Activated naive CD8-positive, alpha-beta T cell treated with anti-CD3 and anti-CD28 coated beads, Interleukin-2, amount 50 U/mL, for 16 hours (primary cell): Measurements from ENCODE around the gene WASHC4.
"Not testable (repeated sequence)": the region's sequence is repeated elsewhere in the genome, so short reads cannot be mapped to it uniquely, and the experiment has no call there.

Experiments
- DNase-seq: peaks from one replicate; pipeline ENCODE4 v3.0.0-alpha.2; 2020; ENCODE audit warnings: low read depth, low spot score

Gene WASHC4

DNA sequence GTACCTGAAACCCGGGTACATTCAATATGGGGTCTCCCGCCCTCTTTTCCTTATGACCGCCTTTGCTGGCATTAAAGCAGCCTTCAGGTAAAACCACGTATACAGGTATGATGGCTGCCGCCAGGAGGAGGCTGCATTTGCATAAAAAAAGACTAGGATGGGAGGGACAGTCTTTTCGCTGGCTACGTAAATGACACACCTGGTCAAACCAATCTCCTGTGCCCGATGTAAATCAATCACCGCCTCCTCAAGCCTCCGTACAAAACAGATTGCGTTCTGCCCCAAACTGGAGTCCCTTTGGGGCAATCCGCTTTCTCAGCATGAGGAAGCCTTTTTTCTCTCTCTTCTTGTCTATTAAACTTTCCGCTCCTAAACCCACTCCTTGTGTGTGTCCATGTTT lies 15.2 kb upstream of the WASHC4 start:
- DNase-seq = no peak

DNA sequence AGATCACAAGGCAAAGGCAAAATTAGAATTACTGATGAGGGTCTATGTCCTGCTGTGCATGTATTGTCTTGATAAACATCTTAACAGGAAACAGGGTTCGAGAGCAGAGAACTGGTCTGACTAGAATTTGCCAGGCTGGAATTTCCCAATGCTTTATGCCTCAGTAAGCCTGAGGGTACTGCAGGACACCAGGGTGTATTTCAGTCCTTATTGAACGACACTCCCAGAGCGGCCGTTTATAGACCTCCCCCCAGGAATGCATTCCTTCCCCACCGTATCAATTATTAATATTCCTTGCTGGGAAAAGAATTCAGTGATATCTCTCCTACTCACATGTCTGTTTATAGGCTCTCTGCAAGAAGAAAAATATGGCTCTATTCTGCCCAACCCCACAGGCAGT lies 12.2 kb upstream of the WASHC4 start:
- not testable (repeated sequence) for DNase-seq

DNA sequence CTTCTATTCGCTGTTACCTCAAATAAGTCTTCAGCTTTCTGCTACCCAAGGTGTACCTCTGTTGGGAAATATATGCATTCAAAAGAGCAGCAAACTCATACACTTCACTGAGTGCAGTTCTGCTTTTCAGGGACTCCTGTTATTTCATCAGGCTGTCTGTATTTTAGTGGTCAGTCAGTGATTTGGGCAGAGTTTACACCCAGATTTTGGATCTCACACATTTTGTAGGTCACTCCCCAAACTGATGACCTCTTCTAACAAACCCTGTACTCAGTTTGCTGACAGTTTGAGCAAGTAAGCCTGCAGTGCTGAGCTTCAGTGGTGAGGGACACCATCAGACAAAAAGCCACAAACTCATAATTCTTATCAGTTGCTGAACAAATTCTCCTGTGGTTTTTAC lies 8.2 kb upstream of the WASHC4 start:
- DNase-seq = no peak

DNA sequence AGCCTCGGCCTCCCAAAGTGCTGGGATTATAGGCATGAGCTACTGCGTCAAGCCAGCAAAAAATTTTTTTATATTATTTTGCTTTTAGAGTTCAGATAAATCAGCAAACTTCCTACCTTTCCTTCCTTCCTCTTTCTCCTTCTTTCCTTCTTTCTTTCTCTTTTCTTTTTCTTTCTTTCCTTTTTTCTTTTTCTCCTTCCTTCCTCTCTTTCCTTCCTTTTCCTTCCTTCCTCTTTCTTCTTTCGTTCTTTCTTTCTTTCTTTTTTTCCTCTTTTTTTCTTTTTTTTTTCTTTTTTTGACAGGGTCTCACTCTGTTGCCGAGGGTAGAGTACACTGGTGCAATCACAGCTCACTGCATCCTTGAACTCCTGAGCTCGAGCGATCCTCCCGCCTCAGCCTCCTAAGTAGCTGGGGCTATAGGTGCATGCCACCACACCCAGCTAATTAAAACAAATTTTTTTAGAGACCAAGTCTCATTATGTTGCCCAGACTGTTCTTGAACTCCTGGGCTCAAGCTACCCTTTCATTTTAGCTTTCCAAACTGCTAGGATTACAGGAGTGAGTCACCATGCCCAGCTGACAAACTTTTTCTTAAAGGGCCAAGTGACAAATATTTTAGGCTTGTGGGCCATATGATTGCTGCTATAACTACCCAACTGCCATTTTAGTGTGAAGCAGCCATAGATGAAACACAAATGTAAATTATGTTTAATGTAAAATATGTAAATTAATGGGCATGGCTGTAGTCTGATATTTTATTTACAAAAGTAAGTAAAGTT lies 7.1 kb upstream of the WASHC4 start:
- DNase-seq = no peak

DNA sequence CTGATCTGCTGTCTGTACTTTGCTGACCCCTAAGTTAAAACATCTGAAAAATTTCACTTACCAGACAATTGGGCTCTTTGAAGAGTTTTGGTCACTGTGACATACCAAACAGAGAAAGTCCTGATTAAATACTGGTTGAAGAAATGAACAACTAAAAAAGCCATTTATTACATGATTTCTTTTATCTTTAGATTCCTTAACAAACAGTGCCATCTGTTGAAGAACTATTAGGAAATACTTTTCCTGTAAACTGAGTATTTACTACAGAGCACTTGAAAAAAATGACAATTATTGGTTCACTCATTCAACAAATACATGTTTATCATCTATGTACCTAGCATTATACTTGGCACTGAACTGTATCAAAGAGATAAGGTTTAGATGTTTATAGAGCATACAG lies 6.5 kb upstream of the WASHC4 start:
- DNase-seq = no peak

DNA sequence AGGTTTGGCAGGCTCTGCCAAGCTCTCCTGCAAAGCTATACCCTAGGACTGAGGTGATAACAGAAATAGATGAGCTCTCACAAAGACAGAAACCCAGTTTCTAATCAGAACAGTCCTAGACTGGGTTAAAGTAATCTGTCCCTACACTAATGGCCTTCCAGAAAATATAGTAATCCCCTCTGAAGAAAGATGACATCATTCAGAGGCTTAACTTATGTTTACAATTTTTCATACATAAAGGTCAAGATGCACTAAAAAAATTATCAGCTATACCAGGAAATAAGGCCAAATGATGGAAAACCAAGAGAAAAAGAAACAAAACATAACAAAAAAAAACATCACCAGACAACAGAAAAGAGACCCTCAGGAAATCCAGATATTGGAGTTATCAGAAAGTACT lies 4.9 kb upstream of the WASHC4 start:
- no peak for DNase-seq

DNA sequence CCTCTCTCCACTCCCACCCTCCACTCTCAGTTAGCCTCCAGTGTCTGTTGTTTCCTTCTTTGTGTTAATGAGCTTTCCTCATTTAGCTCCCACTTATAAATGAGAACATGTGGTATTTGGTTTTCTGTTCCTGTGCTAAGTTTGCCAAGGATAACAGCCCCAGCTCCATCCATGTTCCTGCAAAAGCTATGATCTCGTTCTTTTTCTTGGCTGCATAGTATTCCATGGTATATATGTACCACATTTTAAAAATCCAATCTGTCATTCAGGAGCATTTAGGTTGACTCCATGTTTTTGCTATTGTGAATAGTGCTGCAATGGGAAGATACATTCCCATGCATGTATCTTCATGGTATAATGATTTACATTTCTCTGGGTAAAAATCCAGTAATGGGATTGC lies 2.8 kb upstream of the WASHC4 start:
- no peak for DNase-seq

DNA sequence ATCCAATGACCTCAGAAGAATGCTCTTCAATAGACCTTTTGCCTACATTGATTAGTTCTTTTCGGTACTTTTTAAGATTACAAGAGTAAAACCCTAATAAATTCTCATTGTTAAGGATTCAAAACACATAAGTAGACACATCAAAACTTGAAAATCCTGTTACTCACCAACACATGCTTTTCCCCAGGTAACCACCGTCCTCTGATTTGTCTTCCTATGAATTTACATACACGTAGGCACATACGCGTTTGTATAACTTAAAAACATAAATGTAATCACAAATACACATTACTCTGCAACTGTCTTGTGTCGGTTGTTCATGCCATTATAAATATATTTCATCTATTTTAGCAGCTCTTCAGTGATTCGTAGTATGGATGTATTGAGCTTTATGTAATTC lies 910 bp upstream of the WASHC4 start:
- no peak for DNase-seq

DNA sequence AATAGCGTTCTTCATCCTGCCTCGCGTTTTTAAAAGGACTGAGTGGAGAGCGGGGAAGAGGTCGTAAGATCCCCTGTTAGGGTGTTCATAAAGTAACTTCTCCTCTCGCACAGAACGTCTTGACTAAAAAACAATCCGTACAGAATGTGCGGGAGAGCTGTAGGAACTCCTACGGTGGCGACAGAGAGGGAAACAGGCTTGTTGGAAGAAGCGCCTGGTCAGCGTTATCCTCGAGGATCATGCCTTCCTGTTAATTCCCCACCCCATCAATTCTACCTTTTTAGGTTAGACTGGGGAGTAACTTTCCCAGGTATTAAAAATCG lies 399 bp upstream of the WASHC4 start:
- DNase-seq = no peak

DNA sequence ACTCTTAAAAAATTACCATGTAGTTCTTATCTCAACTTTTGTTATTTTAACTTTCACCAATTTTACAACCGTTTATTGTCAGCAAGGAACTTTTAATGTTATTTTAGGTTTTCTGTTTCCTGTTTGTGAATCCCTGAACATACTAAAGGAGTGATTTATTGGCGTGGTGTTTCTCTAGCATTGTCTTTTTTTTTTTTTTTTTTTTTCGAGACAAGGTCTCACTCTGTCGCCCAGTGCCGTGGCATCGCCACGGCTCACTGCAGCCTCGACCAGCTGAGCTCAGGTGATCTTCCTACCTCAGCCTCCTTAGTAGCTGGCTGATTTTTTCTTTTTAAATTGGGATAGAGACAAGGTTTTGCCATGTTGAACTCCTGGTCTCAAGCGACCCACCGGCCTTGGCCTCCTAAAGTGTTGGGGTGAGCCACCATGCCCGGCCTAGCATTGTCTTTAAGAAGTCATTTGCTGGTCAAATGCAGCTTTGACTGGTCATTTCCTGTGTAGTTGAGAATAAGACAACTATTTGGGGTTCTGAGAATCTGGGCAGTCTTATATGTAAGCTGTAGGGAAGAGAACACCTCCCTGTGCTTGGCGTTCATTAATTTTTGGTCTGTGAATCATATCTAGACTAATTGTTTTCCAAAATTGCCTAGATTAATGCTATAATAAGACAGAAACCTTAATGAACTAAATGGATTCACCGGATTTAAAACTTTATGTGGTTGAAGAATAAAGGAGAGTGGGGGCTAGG lies 2.1 kb downstream of the WASHC4 start:
- DNase-seq = no peak

DNA sequence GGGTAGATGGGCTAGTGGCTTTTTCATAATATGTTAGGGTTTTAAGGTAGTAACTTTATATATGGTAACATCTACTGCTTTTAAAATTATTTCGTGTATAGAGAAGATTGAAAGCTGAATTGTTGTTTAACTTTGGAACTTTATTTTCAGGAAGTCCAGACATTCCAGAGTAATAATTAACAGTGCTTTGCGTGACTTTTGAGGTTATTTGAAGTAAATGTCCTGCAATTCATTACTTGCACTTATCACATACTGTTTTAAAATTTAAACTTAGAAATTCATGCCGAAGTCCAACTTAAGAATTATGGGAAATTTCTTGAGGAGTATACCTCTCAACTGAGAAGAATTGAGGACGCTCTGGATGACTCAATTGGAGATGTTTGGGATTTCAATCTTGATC lies 3.3 kb downstream of the WASHC4 start:
- DNase-seq = no peak

DNA sequence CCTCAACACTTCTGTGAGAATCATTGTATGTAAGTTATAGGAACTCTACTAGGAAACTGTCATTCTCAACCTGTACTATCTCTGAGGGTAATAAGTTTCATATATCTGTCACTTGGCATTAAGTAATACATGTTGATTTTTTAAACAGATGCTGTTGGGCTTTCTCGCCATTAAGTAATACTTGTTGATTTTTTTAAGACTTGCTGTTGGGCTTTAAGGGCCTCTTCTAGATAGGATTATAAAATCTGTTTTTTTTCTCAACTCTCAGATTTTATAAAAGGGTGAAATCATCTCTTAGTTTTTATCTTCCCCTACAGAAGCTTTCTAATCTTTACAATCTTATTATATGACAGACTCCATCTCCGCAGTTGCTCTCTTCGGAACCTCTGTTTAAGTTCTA lies 5.6 kb downstream of the WASHC4 start:
- no peak for DNase-seq

DNA sequence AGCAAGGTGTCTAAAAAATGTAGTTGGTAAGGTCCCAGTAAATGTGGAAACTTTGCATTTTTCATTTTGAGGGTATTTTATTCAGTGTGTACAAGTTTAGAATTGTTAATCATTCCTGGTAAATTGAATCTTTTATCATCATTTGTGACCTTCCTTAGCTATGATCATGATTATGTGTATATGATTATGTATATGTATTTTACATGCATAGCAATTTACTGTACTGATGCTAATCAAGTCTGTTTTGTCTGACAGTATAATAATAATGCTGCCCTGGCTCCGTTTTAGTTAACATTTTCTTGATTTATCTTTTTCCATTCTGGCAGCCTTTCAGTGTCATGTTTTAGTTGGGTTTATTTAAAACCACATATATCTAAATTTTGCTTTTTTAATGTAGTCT lies 9.4 kb downstream of the WASHC4 start:
- no peak for DNase-seq

DNA sequence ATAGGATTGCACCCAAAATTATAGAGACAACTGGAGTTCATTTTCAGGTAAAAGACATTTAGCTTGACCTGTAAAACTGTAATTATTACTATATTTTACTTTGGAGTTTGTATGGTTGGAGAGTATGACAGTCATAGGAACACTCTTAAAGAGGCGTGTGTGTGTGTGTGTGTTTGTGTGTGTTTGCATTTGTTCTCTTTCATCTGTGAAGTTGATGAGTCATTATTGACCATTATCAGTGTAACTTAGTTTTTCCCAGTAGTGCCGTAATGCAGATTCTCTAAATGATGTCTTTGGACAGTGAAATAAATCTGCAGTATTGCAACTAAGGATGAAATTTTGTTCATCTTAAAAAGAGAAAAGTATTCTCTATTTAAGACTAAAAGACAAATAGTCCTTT lies 13.0 kb downstream of the WASHC4 start:
- DNase-seq = no peak

DNA sequence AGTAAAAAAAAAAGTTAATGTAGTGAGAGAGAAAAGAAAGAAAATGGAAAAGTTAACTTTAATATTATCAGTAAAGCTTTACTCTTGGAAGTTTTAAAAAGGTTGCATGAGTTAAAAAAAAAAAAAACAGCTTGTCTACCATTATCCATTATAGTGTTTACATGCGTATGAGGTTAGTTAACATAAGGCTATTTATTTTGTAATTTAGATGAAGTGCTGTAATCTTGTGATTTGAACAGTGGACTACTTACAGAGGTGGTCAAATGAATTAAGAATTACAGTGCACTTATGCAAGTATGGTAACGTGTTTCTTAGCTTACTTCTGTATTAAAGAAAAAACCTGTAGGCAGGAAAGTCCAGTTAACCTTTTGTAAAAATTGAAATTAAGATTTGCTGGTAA lies 30.7 kb downstream of the WASHC4 start:
- no peak for DNase-seq

DNA sequence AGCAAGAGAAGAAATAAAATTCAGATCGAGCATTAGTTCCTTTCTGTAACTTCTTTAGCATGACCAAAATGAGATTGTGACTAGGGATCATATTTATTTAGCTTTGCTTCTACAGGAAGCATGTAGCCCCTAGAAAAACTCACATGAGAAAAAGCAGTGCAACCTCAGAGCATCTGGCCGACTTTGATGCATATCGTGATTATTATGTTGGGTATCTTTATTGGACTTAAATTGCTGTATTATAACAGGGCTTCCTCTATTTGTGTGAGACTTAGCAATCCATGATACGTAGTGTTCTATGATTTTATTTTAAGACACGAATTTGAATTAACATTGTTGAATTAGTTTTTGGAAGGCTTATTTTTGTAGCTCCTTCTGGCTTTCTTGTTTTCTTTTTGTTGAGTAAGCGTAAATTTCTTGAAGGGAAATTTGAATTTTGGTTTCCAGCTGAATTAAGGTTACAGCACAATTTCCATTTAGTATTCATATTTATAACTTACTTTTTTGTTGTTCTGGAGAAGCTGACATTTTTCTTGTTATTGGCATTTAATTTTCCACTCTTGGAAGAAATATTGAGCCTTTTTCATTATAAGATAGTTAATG lies 33.9 kb downstream of the WASHC4 start:
- DNase-seq = no peak

DNA sequence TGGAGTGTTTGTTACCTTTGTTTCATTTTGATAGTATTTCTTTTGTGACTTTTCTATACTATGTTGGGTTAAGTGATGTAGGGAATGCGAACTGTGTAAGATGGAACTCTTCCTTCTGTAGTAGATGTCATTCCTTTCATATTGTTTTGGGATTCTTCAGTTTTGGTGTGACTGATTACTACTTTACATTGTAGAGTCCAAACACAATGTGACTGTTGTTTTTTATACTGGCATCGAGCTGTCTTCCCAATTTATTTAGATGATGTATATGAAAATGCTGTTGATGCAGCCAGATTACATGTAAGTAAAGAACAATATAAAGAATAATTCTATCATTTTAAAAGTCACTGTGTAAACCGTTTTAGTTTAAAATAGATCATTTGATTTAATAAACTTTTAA lies 34.7 kb downstream of the WASHC4 start:
- DNase-seq = no peak

DNA sequence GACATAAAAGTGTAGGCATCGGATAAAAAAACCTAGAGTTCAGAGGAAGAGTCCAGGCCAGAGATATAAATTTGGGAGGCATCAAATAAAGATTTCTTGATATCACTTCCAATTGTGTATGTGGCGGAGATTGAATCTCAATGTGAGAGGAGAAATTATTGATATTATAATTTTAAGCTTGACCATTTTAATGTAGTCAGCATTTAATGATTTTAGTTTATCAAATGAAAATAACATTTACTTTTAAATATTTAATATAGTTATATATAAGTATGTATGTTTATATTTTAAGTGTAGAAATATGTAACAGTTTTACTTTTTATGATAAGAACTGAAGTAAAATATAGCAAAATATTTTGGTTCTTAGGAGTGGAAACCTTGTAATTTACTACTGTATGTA lies 48.7 kb downstream of the WASHC4 start:
- no peak for DNase-seq

DNA sequence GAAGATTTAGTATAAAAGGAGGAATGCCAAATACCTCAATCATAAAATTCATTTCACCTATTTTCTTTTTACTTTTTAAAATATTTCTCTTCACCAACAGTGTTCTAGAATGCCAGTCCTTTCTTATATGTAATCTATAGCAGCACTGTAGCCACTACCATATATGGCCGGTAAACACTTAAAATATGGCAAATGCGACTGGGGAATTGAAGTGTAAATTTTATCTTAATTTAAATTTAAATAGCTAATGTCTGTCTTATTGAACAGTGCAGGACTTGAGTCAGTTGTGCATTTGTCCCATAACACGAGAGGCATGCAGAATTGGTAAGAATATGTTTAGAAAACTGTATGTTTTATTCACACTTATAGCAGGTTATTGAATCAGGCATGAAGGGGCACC lies 50.1 kb downstream of the WASHC4 start:
- DNase-seq = no peak

DNA sequence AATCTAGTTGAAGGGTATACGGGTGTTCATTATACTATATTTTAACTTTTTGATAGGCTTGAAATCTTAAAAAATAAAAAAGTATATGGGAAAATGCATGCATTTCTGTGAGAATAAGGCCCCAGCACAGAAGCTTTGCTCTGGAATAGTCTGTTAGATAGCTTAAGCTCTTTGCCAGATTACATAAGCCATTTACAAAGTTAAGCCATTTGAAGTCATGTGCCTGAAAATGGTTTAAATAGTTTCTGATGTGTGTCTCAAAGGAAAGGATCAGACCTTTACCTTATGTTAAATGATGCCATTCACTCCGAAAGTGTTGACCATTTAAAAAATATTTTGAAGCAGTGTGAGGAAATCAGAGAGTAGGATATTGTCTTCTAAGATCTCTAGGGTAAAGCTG lies 51.3 kb downstream of the WASHC4 start:
- no peak for DNase-seq

DNA sequence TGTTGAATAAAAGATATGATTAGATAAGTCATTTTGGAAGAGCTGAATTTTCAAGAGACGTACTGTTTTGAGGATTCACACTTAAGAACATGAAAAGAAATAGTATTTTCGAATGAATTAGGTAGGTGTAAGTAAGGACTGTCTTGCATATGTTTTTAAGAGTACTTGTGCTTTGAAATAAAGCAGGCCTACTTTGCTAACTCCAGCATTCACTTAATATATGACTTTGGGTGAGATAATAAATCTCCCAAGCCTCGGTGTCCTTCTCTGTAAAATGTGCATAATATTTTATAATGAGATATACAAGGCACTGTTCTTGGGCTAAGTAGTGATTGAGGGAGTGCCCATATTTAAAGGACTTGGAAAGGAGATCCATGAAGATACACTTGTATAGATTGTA lies 54.6 kb downstream of the WASHC4 start:
- no peak for DNase-seq

DNA sequence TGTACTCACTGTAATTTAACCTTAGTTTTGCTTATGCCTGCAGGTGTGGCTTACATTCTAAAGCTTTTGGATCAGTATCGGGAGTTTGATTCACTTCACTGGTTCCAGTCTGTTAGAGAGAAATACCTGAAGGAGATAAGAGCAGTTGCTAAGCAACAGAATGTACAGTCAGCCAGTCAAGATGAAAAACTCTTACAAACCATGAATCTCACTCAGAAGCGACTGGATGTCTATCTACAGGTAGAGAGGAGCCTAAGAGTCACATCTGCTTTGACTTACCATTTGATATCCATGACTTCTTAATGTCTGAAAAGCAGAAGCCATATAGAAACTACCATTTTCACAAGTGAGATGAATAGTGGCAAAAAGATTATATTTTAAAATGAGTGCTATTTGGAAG lies 56.5 kb downstream of the WASHC4 start:
- no peak for DNase-seq

DNA sequence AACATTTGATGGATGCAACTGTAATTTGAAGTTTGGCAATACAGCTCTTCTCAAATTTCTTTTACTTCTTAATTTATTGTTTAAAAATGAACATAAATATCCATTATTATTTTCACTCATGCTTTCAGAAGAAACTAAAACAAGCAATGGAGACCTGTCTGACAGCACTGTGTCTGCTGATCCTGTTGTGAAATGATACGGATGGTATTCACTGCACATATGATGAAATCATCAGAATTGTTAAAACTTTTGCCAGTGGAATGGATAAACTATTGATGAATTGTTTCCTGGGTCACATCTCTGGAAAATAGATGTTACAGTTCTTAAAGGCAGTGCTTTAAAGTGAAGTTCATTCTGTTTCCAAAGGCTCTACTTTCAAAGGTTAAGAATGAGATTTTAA lies 59.2 kb downstream of the WASHC4 start:
- DNase-seq = no peak
